GM12801 (cell line): ENCODE data around the gene ADARB2.

ENCODE experiments used
- TF ChIP-seq, protein P1 (sequence below): IDR thresholded peaks from one replicate; pipeline ENCODE4 v1.5.1; 2011; ENCODE audit warnings: control low read depth; ENCODE audit not compliant: insufficient read length; ENCODE audit errors: extremely low read depth

Gene ADARB2

GRCh38 chr10:1571587-1572237 is 165.6 kb downstream of the ADARB2 start:
- TF ChIP-seq, protein P1, sequence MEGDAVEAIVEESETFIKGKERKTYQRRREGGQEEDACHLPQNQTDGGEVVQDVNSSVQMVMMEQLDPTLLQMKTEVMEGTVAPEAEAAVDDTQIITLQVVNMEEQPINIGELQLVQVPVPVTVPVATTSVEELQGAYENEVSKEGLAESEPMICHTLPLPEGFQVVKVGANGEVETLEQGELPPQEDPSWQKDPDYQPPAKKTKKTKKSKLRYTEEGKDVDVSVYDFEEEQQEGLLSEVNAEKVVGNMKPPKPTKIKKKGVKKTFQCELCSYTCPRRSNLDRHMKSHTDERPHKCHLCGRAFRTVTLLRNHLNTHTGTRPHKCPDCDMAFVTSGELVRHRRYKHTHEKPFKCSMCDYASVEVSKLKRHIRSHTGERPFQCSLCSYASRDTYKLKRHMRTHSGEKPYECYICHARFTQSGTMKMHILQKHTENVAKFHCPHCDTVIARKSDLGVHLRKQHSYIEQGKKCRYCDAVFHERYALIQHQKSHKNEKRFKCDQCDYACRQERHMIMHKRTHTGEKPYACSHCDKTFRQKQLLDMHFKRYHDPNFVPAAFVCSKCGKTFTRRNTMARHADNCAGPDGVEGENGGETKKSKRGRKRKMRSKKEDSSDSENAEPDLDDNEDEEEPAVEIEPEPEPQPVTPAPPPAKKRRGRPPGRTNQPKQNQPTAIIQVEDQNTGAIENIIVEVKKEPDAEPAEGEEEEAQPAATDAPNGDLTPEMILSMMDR, result no peak

GRCh38 chr10:1570416-1571051 is 166.8 kb downstream of the ADARB2 start:
- TF ChIP-seq, protein P1, result no peak

GRCh38 chr10:1569208-1569607 is 168.1 kb downstream of the ADARB2 start:
- TF ChIP-seq, protein P1, result no peak

DNA sequence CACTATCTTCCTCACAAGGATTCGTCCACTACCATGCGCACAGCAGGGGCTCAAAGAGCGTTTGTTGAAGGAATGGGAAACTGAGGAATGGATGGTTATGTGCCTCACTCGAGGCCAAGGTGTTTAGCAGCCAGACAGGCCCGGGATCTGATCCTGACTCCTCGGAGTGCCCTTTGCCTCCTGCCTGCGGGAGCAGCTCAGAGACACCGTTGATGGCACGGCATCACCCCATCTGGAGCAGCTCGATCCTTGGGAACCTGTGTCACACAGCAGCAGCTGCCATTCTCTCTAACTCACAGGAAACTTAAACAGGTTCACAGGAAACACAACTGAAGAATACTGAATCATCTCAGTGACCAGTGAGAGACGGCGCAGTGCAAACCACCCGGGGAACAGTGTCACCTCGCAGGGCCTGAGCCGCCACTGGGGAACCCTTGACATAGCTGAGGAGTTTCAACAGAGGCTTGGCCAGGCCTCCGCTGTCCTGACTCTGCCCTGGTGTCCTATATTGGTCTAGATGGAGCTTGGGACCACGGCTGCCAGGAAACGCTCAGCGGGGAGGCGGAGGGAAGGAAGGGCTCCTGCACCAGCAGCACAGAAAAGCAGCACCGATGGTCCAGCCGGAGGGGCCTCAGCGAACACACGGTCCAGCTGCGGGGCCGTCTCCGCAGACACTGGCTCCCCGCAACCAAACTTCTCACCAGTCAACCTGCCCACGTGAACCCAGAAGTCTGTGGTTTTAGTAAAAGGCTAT is 169.4 kb downstream of the ADARB2 start:
- TF ChIP-seq, protein P1, result no peak

DNA sequence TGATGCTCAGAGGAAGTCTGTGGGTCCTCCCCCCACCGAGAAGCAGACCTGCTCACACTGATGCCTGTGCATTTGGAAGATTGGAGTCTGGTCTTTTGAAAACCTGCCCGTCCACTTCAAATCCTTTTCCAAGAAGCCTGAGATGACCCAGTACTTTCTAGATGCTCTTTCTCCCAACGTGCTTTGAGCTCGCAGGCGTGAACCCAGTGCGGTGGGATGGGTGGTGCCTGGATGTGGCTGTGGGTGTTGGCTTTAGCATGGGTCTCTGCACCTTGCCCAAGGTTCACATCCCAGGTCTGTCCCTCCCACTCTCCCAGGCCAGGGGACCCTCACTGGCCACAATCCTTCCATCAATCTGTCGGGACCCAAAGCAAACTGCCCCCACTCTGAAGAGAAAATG is 170.2 kb downstream of the ADARB2 start:
- TF ChIP-seq, protein P1, result no peak

DNA sequence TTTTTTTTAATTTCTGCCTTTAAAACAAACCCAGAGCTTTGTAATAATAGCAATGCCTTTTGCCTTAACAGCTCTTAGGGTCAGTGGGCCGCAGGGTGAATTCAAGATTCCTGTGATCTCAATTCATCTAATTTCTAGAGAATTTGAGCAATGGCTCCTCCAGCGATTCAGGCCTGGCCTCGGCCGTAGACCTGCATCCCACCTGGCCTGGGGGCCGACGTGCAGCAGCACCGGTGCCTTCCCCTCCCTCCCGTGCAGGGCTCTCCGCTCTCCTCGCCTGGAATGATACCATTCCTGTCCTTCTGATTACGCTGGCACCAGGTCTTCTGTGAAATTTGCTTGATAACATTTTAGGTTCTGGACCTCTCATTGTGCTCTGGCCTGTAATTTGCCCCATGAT is 172.5 kb downstream of the ADARB2 start:
- TF ChIP-seq, protein P1, result no peak

DNA sequence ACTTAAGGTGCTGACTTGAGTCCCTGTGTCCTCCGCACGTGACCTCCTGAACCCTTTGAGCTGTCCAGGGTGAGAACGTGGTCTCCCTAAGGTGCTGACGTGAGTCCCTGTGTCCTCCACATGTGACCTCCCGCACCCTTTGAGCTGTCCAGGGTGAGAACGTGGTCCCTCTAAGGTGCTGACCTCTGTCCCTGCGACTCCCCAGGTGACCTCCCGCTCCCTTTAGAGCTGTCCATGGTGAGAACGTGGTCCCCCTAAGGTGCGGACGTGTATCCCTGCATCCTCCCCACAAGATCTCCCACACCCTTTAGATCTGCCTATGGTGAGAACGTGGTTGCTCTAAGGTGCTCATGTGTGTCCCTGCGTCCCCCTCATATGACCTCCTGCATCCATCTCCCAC is 174.3 kb downstream of the ADARB2 start:
- TF ChIP-seq, protein P1, result no peak
